ENCODE data around the gene ADORA2A.
A peak's percentile ranks its signal among the peaks of the same experiment; 100 is the strongest.

The ADORA2A gene

GRCh38 chr22:24435861-24436371 is 8.5 kb downstream of the ADORA2A start:
- H3K9me3 ChIP-seq: no peaks in the 10 kb centered on the region
- peak overlapping the region; percentile 97 for H3K27ac ChIP-seq
- no peak overlapping the region for H3K4me3 ChIP-seq (ENCODE audit: low read depth in 1 of 2, low read length in 1 of 2)
- TF ChIP-seq CTCF (IDR thresholded peaks at IDR 0.05): no peak
- H3K4me1 ChIP-seq (ENCODE audit: control insufficient read depth in 1 of 2, insufficient read depth in 1 of 2, low read depth in 1 of 2, low read length in 1 of 2): peaks cover 98% of the 10 kb centered on the region in 2 experiments
- H3K27me3 ChIP-seq: no peaks in the 10 kb centered on the region
- H3K36me3 ChIP-seq: peaks cover 52% of the 10 kb centered on the region

- H3K4me1 ChIP-seq (ENCODE audit: control insufficient read depth in 1 of 2, insufficient read depth in 1 of 2, low read depth in 1 of 2, low read length in 1 of 2): peaks cover 98% of the 10 kb centered on the region in 2 experiments
- H3K27ac ChIP-seq: peak overlapping the region; percentile 97
These were observed 9.2 kb downstream of the ADORA2A start for GRCh38 chr22:24436553-24436952.

DNA sequence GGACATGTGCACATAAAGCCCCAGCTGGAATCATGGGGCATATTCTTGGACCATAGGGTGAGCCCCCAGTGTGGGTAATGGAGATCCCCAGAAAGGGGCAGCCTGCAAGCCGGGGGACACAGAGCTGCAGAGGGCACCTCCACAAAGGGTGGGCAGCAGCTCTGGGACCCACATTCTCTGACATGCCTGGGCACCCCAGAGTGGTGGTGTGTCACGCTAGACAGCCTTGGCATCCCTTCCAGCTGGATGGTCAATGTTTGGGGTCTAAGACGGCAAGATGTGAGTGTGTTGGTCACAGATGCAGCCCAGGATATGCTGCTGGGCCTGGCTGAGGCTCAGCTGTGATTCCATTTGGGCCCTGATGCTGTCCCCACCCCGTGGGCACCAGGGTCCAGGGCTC is 9.7 kb downstream of the ADORA2A start:
- peaks cover 98% of the 10 kb centered on the region in 2 experiments for H3K4me1 ChIP-seq (ENCODE audit: control insufficient read depth in 1 of 2, insufficient read depth in 1 of 2, low read depth in 1 of 2, low read length in 1 of 2)
- H3K9me3 ChIP-seq: no peaks in the 10 kb centered on the region
- H3K4me3 ChIP-seq (ENCODE audit: low read depth in 1 of 2, low read length in 1 of 2): peak overlapping the region in 1 of 2 experiments; percentile 5
- TF ChIP-seq CTCF (IDR thresholded peaks at IDR 0.05): no peak
- peaks cover 55% of the 10 kb centered on the region for H3K36me3 ChIP-seq
- H3K27ac ChIP-seq: peak overlapping the region; percentile 97
- no peaks in the 10 kb centered on the region for H3K27me3 ChIP-seq

More at GRCh38 chr22:24436553-24436952, 9.2 kb downstream of the ADORA2A start:
- Histone ChIP-seq H3K9me3 (no peaks in the 10 kb centered on the region), H3K4me3 (ENCODE audit: low read depth in 1 of 2, low read length in 1 of 2) (no peak overlapping the region), H3K27me3 (no peaks in the 10 kb centered on the region), H3K36me3 (peaks cover 51% of the 10 kb centered on the region)
- TF ChIP-seq CTCF (IDR thresholded peaks at IDR 0.05): no peak

DNA sequence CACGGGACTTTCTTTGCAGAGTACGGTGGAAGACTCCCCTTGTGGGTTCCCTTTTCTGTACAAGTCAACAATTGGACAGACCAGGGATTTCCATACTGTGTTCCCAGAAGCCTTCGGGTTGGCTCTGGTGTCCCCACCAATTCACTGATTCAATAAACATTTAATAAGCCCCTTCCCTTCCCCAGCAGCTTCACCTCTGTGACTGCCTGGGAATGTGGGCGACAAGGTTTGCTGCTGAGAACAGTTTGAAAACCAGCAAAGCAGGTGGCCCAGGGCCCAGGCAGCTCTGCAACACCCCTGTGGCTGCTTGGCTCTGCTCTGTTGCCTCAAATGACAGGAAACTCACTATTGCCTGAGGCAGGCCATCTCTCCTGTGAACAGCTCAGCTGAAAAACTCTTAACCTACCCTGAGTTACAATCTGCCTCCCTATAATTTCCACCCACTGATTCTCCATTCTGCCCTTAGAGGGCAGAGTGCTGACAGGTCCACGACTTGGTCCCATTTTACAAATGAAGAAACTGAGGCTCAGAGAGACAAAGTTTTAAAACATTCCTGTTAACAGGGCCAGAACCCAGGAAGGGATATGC is 10.4 kb downstream of the ADORA2A start:
- TF ChIP-seq CTCF (IDR thresholded peaks at IDR 0.05): no peak
- no peaks in the 10 kb centered on the region for H3K27me3 ChIP-seq
- H3K27ac ChIP-seq: peak overlapping the region; percentile 97
- peak overlapping the region in 1 of 2 experiments; percentile 5 for H3K4me3 ChIP-seq (ENCODE audit: low read depth in 1 of 2, low read length in 1 of 2)
- H3K36me3 ChIP-seq: peaks cover 57% of the 10 kb centered on the region
- peaks cover 98 to 100% of the 10 kb centered on the region in 2 experiments for H3K4me1 ChIP-seq (ENCODE audit: control insufficient read depth in 1 of 2, insufficient read depth in 1 of 2, low read depth in 1 of 2, low read length in 1 of 2)
- no peaks in the 10 kb centered on the region for H3K9me3 ChIP-seq

- Histone ChIP-seq H3K4me3 (ENCODE audit: low read depth in 1 of 2, low read length in 1 of 2) (peak overlapping the region; percentile 41 to 54), H3K9me3 (no peaks in the 10 kb centered on the region), H3K27ac (peak overlapping the region; percentile 94), H3K36me3 (peaks cover 60% of the 10 kb centered on the region), H3K27me3 (no peaks in the 10 kb centered on the region), H3K4me1 (ENCODE audit: control insufficient read depth in 1 of 2, insufficient read depth in 1 of 2, low read depth in 1 of 2, low read length in 1 of 2) (peaks cover 93 to 98% of the 10 kb centered on the region in 2 experiments)
- peak; percentile 15 for TF ChIP-seq CTCF (IDR thresholded peaks at IDR 0.05)
These were observed 12.9 kb downstream of the ADORA2A start for GRCh38 chr22:24440270-24440717.

All from neutrophil (primary cell).